ENCODE results near the gene PDZD7.
"Not testable (repeated sequence)": the region's sequence is repeated elsewhere in the genome, so short reads cannot be mapped to it uniquely, and the experiment has no call there.

Gene PDZD7

DNA sequence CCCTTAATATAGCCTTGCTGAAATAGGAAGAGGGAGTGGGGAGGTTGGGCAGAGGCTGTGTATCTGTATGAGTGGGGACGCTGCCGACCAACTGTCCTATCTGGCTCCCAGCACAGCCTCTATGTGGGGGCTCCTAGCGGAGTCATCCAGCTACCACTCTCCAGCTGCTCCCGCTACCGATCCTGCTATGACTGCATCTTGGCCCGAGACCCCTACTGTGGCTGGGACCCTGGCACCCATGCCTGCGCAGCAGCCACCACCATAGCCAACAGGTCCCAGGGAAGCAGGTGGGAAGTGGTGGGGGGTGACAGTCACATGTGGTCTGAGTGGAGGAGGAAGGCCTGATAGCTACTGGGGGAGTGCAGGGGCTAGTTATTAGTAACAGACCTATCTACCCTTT lies 50.2 kb downstream of the PDZD7 start:
- DNase-seq: no peak

GRCh38 chr10:100980311-100980710 lies 50.6 kb downstream of the PDZD7 start:
- no peak for DNase-seq

DNA sequence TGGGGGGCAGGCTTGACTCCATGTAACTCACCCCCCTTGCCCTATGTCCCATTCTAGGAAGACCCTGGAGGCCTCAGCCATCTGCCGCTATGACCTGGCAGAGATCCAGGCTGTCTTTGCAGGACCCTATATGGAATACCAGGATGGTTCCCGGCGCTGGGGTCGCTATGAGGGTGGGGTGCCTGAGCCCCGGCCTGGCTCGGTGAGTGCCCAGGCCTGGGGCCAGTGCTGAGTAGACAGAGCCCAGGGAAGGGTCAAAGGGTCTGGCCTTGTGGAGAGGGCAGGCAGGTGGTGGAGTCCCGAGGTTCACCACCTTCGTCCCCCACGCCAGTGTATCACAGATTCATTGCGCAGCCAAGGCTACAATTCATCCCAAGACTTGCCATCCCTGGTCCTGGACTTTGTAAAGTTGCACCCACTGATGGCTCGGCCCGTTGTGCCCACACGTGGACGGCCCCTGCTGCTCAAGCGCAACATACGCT lies 51.1 kb downstream of the PDZD7 start:
- DNase-seq: no peak

DNA sequence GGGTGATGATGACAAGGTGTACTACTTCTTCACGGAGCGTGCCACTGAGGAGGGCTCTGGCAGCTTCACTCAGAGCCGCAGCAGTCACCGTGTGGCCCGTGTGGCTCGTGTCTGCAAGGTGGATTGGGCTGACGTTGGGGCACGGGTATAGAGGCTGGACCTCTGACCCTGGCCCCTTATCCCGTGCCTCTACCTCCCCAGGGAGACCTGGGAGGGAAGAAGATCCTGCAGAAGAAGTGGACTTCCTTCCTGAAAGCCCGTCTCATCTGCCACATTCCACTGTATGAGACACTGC lies 52.1 kb downstream of the PDZD7 start:
- DNase-seq: no peak

DNA sequence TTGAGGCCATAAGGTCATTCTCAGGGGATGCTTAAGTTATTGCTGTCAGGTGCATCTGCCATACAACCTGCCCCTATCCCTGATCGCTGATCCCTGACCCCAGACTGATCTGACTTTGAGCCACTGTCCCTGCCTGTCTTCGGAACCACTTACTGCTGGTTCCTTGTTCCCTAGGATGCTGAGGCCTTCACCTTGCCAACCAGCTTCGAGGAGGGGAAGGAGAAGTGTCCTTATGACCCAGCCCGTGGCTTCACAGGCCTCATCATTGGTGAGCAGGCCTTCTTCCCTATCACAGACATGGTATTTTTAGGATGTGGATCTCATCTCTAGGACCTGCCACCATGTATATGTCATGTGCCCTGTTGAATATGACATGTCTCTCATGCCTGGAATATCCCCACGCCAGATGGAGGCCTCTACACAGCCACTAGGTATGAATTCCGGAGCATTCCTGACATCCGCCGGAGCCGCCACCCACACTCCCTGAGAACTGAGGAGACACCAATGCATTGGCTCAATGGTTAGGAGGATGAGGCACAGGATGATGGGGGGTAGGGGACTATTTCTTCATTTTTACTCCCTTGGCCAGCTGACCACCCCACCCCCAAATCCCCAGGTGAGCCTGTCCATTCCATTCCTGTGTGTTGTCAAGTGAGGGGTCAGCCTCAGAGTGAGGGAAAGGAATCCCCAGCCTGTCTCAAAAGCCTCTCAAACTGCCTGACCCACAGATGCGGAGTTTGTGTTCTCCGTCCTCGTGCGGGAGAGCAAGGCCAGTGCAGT lies 52.6 kb downstream of the PDZD7 start:
- no peak for DNase-seq

- DNase-seq: no peak
Measured at GRCh38 chr10:100977436-100977835, 53.5 kb downstream of the PDZD7 start.

- DNase-seq: no peak
Measured at GRCh38 chr10:100976906-100977305, 54.0 kb downstream of the PDZD7 start.

DNA sequence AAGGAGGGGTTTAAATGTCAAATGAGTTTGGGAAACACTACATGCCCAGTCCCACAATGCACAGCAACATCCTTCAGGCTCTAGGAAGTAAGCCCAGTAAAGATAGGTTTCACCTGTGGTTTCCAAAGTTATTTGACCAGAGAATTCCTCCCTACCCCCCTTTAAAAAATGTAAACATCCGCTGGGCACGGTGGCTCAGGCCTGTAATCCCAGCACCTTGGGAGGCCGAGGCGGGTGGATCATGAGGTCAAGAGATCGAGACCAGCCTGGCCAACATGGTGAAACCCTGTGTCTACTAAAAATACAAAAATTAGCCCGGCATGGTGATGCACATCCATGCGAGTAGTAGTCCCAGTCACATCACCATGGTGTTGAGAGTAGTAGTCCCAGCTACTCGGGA lies 55.5 kb downstream of the PDZD7 start:
- not testable (repeated sequence) for DNase-seq

GRCh38 chr10:100972904-100973535 lies 57.9 kb downstream of the PDZD7 start:
- DNase-seq: no peak

DNA sequence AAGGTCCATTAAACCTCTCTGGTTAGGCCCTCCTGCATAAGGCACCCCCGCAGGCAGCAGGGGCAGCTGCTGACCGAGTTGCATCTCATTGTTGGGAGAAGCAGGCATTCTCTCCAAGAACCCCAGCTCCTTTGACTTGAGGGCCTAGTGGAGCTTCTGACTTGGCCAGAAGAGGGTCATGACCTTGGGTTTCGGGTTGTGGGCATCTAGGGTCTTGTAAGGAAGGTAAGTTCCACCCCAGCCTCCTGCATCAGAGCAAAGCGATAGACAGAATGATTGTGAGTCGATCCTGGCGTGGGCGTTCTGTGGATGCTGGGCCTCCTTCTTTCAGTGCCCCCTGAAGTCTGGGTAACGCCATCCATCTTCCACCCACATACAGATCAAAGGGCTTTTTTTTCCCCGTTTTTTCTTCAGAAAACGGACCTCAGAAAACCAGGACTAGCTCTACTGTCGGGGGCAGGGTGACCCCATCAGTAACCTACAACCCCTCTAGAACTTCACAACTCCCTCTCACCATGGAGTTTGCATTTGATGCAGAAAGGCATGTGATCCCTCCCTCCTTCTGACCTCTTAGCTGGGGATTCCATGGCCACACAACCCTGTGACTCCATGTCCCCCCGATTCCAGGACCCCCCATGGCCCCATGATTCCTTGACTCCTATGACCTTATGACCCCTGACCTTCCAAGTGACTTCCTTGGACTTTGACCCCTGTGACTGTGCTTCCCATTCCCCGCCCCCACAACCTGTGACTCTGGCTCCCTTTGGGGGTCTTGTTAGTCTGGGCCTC lies 58.6 kb downstream of the PDZD7 start:
- DNase-seq: no peak

DNA sequence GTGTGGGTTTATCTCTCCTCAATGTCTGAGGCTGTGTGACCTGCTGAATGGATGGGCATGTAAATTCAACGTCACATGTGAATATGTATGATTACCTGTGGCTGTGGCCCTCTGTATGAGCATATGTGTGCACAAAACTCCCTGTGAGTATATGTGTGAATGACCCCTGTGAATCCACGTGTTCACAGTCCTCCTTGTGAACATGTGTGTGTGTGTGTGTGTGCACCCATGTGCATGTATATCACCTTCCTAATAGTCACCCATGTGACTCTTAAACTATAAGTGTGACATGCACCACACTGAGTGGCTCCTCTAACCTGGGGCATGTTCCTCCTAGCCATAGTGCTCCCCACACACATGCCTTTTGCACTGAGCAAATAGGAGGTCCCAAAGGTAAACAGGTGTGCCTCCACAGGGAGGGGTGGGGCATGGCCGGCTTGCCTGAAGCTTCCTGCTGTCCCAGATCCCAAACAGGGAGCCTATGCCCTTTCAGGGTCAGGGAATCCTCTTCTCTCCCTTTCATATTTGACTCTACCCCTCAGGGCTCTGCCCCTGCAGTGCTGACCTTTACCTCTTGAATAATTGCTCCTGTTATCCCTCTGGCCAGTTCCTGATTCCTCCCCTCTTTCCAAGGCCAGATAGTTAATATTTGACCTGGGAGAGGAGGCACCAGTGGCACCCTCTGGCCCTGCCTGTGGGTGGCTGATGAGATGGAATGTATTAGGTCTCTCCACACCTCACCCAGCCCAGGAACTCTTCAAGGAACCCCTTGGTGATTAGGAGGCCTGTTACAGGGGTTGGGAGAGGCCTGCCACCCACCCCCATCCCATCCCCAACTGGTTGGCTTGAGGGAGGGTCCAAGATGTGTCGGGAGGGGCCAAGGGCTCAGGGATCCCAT lies 59.8 kb downstream of the PDZD7 start:
- DNase-seq: no peak

DNA sequence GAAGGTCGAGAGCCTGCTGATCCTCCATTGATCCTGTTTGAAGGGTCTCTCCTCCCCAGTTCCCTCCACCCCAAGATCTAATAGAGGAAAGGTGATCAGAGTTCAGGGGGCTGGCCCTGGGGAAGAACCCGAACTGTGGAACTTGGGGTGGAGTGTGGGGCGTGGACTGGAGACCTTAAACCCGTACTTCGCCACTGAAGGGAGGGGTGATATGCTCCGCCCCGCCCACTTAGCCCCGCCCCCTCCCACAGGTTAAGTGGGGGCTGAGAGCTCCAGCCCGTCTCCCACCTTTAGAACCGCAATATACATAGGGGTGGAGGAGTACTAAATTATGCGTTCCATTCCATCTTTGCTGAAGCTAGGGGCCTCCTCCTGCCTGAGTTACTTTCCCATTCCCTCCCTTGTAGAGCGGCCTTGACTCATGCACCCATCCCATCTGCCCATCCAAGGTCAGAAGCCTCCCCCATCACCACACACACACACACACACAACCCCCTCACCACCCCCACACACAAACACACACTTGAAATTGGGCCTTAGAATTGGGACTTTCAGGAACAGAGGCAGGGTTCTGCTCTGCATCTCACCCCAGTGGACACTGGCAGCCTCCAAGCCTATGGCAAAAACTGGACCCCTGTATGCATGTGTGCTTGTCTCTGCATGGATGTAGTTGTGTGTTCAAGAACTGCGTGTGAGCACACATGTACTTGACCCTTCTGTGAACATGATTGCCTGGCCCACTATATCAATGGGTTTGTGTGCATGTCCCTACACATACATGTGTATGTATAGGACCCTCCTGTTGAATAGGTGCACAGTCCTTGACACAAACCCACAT lies 60.6 kb downstream of the PDZD7 start:
- no peak for DNase-seq

GRCh38 chr10:100969187-100970075 lies 61.5 kb downstream of the PDZD7 start, which contains the start of gene SEMA4G:
Gene SEMA4G (plus strand): TSS chr10:100969504. CDS start chr10:100972913, 3,409 bp downstream.
- DNase-seq: no peak

DNA sequence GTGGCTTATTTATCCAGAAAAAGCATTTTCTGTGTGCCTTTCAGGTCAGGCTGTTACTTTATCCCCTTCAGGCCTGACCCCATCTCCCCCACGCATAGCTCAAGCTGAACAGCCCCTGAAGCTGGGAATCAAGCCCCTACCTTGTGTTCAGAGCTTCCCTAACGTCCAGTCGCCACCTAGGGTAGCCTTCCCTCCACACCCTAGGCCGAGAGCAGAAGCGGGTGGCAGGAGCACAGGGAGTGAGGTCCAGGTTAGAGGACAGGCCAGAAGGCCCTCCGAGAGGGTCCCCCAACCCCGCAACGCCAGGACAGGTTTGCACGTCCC lies 62.1 kb downstream of the PDZD7 start:
- no peak for DNase-seq

DNA sequence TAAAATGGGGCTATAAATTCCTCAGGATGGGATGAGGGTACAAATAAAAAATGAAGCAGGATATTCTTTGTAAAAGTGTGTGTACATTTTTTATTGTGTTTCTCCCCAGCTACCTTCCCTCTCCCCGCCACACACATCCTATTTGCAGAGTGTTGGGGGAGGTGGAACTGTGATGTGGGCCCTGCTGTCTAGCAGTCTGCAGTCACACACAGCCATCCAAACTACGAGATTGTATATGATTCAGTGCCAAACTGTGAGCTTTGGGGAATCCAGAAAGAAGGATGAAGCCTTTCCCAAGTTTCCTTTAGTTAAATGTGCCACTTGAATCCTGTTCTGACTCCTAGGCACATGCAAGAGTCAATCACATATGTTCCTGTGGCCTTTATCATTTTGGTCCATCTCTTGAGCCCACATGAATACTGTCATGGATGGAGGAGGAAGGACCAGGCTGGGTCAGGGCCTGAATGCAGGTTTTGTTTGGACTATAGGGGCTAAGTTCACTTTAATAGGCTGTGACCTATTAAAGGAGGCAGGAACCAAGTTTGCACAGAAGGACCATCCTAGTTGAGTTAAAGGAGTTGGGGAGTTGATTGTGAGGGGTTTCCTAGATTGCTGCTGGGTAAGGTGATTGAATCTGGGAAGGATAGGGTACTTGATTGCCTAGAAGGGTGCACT lies 62.7 kb downstream of the PDZD7 start:
- DNase-seq: no peak

DNA sequence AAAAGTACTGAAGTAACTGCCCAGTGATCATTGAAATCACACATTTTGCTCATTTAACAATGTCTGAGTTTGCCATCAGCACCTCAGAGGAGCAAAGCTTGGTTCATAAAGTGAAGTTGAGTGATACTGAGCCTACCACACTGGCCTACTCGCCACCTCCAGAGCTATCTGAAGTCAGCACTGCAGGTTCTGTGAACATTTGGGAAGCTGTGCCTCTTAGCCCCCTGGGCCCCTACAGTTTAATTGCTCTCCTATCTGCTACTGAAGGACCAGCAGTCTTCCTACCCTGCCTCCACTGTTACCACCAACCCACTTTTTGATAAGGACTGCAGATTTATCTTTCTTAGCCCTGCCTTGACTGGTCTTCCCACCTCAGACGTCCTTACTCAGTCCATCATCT lies 63.6 kb downstream of the PDZD7 start:
- DNase-seq: no peak

- DNase-seq: no peak
Measured at GRCh38 chr10:100966887-100967286, 64.0 kb downstream of the PDZD7 start.

DNA sequence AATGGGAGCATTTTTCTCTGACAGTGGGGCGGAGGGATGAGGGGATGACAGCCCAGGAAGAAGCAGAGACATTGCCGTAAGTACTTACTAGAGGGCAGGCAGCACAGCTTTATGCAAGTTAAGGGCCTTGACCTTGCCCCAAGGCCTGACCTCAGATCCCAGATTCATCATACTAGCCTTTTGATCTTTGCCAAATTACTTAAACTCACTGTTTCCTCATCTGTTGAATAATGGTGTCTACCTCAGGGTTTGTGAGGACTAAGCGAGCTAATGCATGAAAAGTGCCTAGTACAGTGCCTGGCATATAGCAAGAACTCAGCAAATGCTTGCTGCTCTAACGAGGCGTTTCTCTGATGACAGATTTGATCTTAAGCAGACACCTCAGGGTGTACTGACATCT lies 65.1 kb downstream of the PDZD7 start:
- no peak for DNase-seq

DNA sequence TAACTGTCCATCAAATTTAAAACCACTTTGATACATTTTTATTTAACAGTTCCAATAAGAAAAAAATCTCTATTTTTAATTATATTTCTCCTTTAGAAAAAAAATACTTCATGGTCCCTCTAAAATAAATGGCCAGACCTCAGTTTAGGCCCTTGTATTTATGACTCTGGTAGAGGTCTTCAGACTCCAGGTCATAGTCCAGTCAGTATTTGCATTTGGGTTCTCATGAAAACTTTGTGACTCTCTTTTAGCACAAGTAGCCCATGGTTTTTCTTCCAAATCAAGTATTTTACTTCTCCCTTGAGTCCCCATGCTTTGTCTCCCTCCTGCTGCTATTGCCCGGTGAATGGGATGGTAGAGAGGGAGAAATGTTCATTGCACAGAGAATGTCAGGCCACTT lies 67.1 kb downstream of the PDZD7 start:
- no peak for DNase-seq

DNA sequence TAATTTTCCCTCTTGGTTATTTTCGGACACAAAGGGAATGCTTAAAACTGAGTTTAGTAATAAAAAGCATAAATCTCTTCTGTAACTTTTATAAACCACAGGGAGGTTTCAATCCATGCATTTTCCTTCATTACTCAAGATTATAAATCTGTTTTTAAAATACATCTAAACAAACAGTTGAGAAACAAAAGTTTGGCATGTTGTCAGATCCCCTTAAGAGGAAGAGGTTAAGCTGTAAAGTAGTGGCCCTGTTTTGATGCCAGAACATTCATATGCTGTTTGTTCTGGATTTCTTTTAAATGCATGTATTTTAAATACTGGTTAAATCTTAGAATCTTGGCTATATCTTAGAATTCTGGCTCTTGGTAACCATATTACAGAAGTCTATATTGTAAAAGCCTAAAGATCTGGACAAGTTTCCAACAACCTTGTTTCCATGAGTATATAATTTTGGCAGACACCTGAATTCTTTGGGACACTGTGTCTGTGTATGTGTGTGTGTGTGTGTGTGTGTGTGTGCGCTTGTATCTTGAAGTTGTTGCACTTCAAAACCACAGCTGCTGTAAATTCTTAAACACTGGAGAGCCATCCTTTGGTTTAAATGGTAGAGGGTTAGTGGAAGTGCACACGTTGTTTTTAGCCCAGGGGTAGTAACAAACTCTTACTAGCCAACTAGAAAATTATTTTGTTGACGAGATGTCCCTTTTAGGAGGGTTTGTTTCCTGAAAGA lies 68.4 kb downstream of the PDZD7 start:
- DNase-seq: no peak

All from NCI-H526 treated with DMSO at 0.1 percent for 48 hours (cell line).